Measurements from ENCODE around the gene RNF133.

Gene RNF133

DNA sequence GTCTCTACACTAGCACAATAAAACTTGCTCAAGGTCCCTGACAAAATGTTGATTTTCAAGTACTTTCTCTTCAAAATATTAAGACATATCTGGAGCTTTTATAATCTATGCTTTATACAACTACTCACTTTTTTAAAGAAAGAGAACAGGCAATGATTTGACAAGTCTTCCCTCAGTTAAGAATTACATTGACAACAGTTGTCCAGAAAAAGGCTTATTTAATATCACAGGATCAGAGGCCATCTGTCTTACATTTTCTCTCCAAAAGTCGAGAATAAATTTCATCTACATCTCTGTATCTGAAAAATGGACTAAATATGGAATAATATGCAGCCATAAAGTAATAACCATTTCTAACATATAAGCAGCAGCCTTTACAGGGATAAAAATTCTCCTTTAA is 12.0 kb upstream of the RNF133 start:
- DNase-seq (ENCODE audit: low read depth): no peak
- TF ChIP-seq, protein P1, sequence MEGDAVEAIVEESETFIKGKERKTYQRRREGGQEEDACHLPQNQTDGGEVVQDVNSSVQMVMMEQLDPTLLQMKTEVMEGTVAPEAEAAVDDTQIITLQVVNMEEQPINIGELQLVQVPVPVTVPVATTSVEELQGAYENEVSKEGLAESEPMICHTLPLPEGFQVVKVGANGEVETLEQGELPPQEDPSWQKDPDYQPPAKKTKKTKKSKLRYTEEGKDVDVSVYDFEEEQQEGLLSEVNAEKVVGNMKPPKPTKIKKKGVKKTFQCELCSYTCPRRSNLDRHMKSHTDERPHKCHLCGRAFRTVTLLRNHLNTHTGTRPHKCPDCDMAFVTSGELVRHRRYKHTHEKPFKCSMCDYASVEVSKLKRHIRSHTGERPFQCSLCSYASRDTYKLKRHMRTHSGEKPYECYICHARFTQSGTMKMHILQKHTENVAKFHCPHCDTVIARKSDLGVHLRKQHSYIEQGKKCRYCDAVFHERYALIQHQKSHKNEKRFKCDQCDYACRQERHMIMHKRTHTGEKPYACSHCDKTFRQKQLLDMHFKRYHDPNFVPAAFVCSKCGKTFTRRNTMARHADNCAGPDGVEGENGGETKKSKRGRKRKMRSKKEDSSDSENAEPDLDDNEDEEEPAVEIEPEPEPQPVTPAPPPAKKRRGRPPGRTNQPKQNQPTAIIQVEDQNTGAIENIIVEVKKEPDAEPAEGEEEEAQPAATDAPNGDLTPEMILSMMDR (conservative IDR thresholded peaks at IDR 0.05; ENCODE audit: low read depth, low read length): no peak
- no peak overlapping the region for H3K4me3 ChIP-seq (ENCODE audit: low read depth, low read length)

DNA sequence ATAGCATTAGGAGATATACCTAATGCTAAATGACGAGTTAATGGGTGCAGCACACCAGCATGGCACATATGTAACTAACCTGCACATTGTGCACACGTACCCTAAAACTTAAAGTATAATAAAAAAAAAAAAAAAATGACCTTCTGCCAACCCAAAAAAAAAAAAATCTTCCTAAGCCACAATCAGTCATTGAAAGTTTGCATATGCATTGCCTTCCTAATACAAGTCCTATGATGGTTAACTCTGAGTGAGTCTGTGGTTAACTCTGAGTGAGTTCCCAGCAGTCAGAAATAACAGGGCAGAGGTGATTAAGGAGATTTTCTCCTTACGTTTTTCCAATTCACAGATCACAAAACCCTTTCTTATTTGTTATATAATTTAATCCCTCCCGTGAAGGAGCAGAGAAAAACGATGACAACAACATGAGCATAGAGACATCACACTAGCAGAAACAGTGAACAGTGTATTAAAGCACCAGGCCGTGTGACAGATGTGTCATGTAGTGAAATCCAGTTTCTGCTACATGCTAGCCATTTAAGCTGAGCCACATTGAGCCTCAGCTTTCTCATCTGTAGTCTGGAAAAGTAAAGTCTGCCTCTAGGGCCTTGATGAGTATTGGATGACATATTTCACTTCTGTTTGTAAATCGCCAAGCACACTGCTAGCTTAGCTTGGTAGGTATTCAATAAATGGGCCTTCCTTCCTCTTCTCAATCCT is 11.2 kb upstream of the RNF133 start:
- TF ChIP-seq, protein P1 (conservative IDR thresholded peaks at IDR 0.05; ENCODE audit: low read depth, low read length): no peak
- no peak for DNase-seq (ENCODE audit: low read depth)
- H3K4me3 ChIP-seq (ENCODE audit: low read depth, low read length): no peak overlapping the region

DNA sequence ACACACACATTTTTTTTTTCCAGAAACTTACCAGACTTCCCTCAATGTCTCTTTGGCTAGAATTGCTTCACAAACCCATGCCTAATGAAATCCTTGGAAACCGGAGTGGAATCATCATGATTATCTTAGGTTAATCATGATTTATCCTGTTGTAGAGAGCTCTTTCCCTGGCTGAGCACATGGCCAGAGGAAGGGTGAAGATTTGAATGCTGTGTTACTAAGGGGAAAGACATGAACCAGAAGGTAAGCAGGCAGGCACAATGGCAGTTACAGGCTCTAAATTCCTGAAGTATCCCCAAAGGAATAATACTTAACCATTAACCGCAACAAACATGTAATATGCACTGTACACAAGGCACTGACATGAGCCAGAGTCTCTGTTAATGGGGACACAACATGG is 7.9 kb upstream of the RNF133 start:
- DNase-seq (ENCODE audit: low read depth): no peak
- H3K4me3 ChIP-seq (ENCODE audit: low read depth, low read length): no peak overlapping the region
- TF ChIP-seq, protein P1 (conservative IDR thresholded peaks at IDR 0.05; ENCODE audit: low read depth, low read length): no peak

DNA sequence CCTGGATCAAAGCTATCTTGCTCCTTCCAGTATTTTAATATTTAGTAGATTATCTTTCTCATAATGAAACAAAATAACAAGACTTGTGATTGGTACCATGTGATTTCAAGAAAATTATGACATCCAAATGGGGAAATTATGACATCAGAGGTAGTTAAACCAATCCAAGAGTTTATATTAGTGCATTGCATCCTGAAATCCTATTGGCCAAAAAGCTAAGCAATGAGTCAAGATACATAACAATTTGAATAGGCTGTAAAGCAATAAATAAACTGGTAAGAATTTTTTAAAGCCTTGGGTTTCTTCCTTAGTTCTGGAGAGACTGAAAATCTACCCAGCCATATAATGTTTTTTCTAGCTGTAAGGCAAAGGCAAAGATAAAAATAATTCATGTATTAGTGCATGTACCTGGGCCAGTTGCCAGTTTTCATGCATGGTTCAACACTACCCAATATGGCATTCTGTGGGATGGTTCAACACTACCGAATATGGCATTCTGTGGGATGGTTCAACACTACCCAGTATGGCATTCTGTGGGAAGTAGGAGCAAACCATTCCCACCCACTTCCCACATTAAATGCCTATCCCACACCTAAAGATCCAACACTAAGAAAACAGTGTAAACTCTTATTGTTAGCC is 4.1 kb upstream of the RNF133 start, which contains the start of gene RNF148:
Gene RNF148, minus strand, starts transcription at position 51 of the 639 bp plus-strand sequence. CDS start 172 bp downstream, outside the sequence.
- no peak within 1 kb of the TSS for H3K4me3 ChIP-seq (ENCODE audit: low read depth, low read length)
- no peak for DNase-seq (ENCODE audit: low read depth)

DNA sequence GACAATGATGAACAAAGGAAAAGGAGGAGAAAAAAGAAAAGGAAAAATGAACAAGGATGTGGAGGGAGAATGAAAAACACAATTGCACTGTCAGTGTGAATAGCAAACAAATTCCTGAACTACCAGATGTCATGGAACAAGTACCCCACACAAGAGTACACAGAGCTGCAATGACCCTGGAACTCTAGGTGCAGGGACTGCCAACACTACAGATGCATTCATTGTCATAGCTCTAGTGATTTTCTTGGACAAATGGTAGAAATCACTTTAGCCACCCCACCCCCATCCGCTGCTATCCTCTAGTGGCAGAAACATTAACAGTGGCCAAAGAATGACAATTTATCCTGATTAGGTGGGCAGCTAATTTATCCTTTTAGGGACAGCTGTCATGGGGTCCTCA is 3.1 kb downstream of the RNF133 start:
- H3K4me3 ChIP-seq (ENCODE audit: low read depth, low read length): no peak overlapping the region
- DNase-seq (ENCODE audit: low read depth): no peak
- TF ChIP-seq, protein P1 (conservative IDR thresholded peaks at IDR 0.05; ENCODE audit: low read depth, low read length): no peak

More for the DNA sequence above, 4.1 kb upstream of the RNF133 start, which contains the start of gene RNF148:
- TF ChIP-seq, protein P1 (conservative IDR thresholded peaks at IDR 0.05; ENCODE audit: low read depth, low read length): no peak

DNA sequence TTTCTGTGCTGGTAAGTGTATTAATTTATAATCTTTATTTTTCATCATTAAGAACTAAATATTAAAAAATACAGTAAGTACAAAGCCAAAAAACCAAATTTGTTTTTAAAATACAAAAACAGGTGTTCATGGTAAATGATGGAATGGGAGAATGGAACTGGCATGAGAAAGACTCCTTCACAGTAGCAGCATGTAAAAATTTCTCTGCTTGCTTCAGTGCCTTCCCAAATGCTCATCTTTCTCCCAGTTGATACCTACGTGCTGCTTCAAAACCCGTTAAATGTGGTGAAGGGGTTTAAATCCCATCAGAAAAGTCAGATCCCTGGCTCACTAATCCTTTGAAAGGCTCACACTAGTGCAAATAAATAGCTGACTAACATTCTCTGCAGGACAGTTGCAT is 4.2 kb downstream of the RNF133 start:
- DNase-seq (ENCODE audit: low read depth): no peak
- TF ChIP-seq, protein P1 (conservative IDR thresholded peaks at IDR 0.05; ENCODE audit: low read depth, low read length): no peak
- H3K4me3 ChIP-seq (ENCODE audit: low read depth, low read length): no peak overlapping the region
